Endothelial cell (in vitro differentiated cells): ENCODE data around the gene RHBDD3. TPM values are rescaled to one million over a fixed set of nuclear protein-coding genes. Genes with fewer than 3 reads are reported as not detected.

Experiments used
- DNase-seq: peaks from one replicate; pipeline ENCODE4 v3.0.0; 2021; ENCODE audit warnings: low spot score
- H3K27ac Mint-ChIP-seq: one replicate; pipeline ENCODE4 v1.8.0; 2021; ENCODE audit warnings: mixed read lengths, inconsistent platforms; ENCODE audit not compliant: unreplicated experiment
- H3K27me3 Mint-ChIP-seq: one replicate; pipeline ENCODE4 v1.8.0; 2021; ENCODE audit warnings: mild to moderate bottlenecking, moderate library complexity, mixed read lengths, inconsistent platforms; ENCODE audit not compliant: unreplicated experiment
- H3K36me3 Mint-ChIP-seq: one replicate; pipeline ENCODE4 v1.8.0; 2021; ENCODE audit warnings: mild to moderate bottlenecking, low read depth, mixed read lengths, inconsistent platforms; ENCODE audit not compliant: unreplicated experiment
- H3K4me1 Mint-ChIP-seq: one replicate; pipeline ENCODE4 v1.8.0; 2021; ENCODE audit warnings: mild to moderate bottlenecking, mixed read lengths, inconsistent platforms; ENCODE audit not compliant: unreplicated experiment
- H3K4me3 Mint-ChIP-seq: one replicate; pipeline ENCODE4 v1.8.0; 2021; ENCODE audit warnings: mild to moderate bottlenecking, mixed read lengths, inconsistent platforms; ENCODE audit not compliant: unreplicated experiment
- H3K9me3 Mint-ChIP-seq: one replicate; pipeline ENCODE4 v1.8.0; 2021; ENCODE audit warnings: mixed read lengths, inconsistent platforms; ENCODE audit not compliant: unreplicated experiment
- CTCF ChIP-seq: fragments of 200-600 bp; sonication (generic); IDR thresholded peaks from one replicate; pipeline ENCODE4 v1.5.0; 2021; ENCODE audit warnings: antibody characterized with exemption; ENCODE audit not compliant: unreplicated experiment
- long read RNA-seq: library from polyadenylated mRNA; unstranded; transcript quantifications from one replicate; pipeline ENCODE4 v2.0.0, GENCODE V29; 2020; ENCODE audit not compliant: unreplicated experiment
- total RNA-seq: library from RNA; stranded (reverse); fragmentation: NEBNext Ultra II Directional; extraction: Animal tissue kit (Norgen Biotek cat#: 25700); gene quantifications from one replicate; pipeline ENCODE4 v1.2.1, GENCODE V29; 2021; ENCODE audit not compliant: unreplicated experiment

Gene RHBDD3
- total RNA-seq: 56.5 TPM
- long read RNA-seq, transcript RHBDD3-201 (7 exons, 1,794 nt): major isoform, 34 of 58 reads
- long read RNA-seq, partial matches to known transcripts: 4 of 58 reads
- long read RNA-seq, other reads (novel, unspliced or antisense): 18 of 58 reads

GRCh38 chr22:29267858-29268510 lies at the start of gene RHBDD3, which contains the start of gene EWSR1:
RHBDD3 (minus strand) TSS chr22:29267981; CDS start chr22:29265626, 2,355 bp downstream.
EWSR1 (plus strand) TSS chr22:29268268; CDS start chr22:29268337, 69 bp downstream.
- TF ChIP-seq CTCF: no peak
- Mint-ChIP-seq H3K9me3 (no peaks in the 10 kb centered on the region), H3K36me3 (peaks cover 34% of the 10 kb centered on the region), H3K27me3 (peaks cover 17% of the 10 kb centered on the region), H3K4me3 (peak within 1 kb of the TSS; percentile 100), H3K27ac (peak within 1 kb of the TSS; percentile 100), H3K4me1 (peaks cover 46% of the 10 kb centered on the region)
- DNase-seq: peak; percentile 97

GRCh38 chr22:29316141-29316828 lies 48.5 kb upstream of the RHBDD3 start:
- H3K27me3 Mint-ChIP-seq: peaks cover 22% of the 10 kb centered on the region
- no peaks in the 10 kb centered on the region for H3K9me3 Mint-ChIP-seq
- H3K4me3 Mint-ChIP-seq: peak overlapping the region; percentile 81
- TF ChIP-seq CTCF: no peak
- H3K27ac Mint-ChIP-seq: peak overlapping the region; percentile 81
- peaks cover 28% of the 10 kb centered on the region for H3K4me1 Mint-ChIP-seq
- DNase-seq: no peak
- H3K36me3 Mint-ChIP-seq: peaks cover 32% of the 10 kb centered on the region

GRCh38 chr22:29315286-29316140 lies 47.7 kb upstream of the RHBDD3 start, which contains the start of gene RASL10A:
RASL10A (minus strand) TSS chr22:29315697; CDS start chr22:29315246, 451 bp downstream.
- H3K27ac Mint-ChIP-seq: peak within 1 kb of the TSS; percentile 91
- peaks cover 22% of the 10 kb centered on the region for H3K27me3 Mint-ChIP-seq
- DNase-seq: peak; percentile 56
- H3K9me3 Mint-ChIP-seq: no peaks in the 10 kb centered on the region
- peak within 1 kb of the TSS; percentile 92 for H3K4me3 Mint-ChIP-seq
- no peak for TF ChIP-seq CTCF
- H3K4me1 Mint-ChIP-seq: peaks cover 30% of the 10 kb centered on the region
- H3K36me3 Mint-ChIP-seq: peaks cover 32% of the 10 kb centered on the region

GRCh38 chr22:29314537-29315285 lies 46.9 kb upstream of the RHBDD3 start:
- H3K36me3 Mint-ChIP-seq: peaks cover 32% of the 10 kb centered on the region
- DNase-seq: no peak
- H3K27ac Mint-ChIP-seq: peak overlapping the region; percentile 91
- peaks cover 31% of the 10 kb centered on the region for H3K4me1 Mint-ChIP-seq
- H3K4me3 Mint-ChIP-seq: peak overlapping the region; percentile 92
- H3K27me3 Mint-ChIP-seq: peaks cover 25% of the 10 kb centered on the region
- no peak for TF ChIP-seq CTCF
- H3K9me3 Mint-ChIP-seq: no peaks in the 10 kb centered on the region
